RWPE1 (cell line): Measurements from ENCODE around the gene MEGF11.

ENCODE experiments used
- CTCF ChIA-PET: fragments of 350-600 bp; sonication (Branson Sonifier 250); formaldehyde crosslinking; extraction: SDS; loops from one replicate; lab custom pipeline; 2021; lab: Yijun Ruan, JAX
- POLR2A ChIA-PET: fragments of 400-600 bp; formaldehyde crosslinking; extraction: SDS; loops from one replicate; lab custom pipeline; 2020; ENCODE audit warnings: antibody characterized with exemption; ENCODE audit not compliant: low non-redundant PET; lab: Yijun Ruan, JAX
- DNase-seq: peaks from one replicate; pipeline ENCODE4 v3.0.0; 2012; ENCODE audit warnings: low spot score
- H3K27ac ChIP-seq: fragments of 450-650 bp; 2 replicates; pipeline ENCODE4 v1.5.1; 2017
- TF ChIP-seq, protein P1 (sequence below): fragments of 450-650 bp; conservative IDR thresholded peaks from 2 replicates; pipeline ENCODE4 v1.5.1; 2017; ENCODE audit warnings: low read depth, mild to moderate bottlenecking

MEGF11 gene

GRCh38 chr15:65993236-65993635 lies 260.3 kb downstream of the MEGF11 start:
- DNase-seq = no peak
- TF ChIP-seq, protein P1, sequence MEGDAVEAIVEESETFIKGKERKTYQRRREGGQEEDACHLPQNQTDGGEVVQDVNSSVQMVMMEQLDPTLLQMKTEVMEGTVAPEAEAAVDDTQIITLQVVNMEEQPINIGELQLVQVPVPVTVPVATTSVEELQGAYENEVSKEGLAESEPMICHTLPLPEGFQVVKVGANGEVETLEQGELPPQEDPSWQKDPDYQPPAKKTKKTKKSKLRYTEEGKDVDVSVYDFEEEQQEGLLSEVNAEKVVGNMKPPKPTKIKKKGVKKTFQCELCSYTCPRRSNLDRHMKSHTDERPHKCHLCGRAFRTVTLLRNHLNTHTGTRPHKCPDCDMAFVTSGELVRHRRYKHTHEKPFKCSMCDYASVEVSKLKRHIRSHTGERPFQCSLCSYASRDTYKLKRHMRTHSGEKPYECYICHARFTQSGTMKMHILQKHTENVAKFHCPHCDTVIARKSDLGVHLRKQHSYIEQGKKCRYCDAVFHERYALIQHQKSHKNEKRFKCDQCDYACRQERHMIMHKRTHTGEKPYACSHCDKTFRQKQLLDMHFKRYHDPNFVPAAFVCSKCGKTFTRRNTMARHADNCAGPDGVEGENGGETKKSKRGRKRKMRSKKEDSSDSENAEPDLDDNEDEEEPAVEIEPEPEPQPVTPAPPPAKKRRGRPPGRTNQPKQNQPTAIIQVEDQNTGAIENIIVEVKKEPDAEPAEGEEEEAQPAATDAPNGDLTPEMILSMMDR = no peak
- no peak overlapping the region for H3K27ac ChIP-seq
- POLR2A ChIA-PET = no interaction called here
- CTCF ChIA-PET = no interaction called here

DNA sequence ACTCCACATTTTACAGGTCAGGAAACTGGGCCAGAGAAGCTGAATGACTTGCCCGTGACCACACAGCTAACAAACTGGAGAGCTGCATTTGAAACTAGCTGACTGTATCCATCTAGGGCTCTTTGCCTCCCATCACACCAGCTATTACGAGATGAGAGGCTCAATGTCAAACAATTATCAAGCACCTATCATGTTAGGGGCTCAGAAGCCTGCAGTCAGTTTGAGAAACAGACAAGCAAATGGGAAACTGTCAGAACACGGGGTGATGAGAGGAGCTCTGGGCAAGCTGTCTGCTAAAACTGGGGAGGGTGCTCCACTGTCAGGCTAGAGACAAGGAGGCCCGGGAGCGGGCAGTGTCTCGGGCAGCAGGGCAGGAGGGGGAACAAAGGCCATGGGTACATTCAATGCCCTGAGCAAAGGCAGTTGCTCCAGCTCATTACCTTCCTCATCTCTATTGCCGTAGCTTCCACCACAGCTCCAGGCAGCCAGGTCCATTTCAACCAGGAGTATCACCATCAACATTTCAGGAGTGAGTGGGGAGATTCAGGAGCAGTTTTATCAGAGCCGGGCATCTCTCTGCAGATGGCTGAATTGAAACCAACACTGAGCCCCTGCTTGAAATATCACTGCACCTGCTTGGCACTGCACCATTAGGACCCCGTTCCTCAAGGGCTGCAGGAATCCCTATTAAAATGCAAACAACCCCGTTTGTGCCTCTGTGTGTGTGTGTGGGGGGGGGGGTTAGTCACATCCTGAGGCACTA lies 261.6 kb downstream of the MEGF11 start:
- DNase-seq = no peak
- ChIA-PET CTCF (no interaction called here), POLR2A (no interaction called here)
- H3K27ac ChIP-seq = no peak overlapping the region
- TF ChIP-seq, protein P1 = no peak

DNA sequence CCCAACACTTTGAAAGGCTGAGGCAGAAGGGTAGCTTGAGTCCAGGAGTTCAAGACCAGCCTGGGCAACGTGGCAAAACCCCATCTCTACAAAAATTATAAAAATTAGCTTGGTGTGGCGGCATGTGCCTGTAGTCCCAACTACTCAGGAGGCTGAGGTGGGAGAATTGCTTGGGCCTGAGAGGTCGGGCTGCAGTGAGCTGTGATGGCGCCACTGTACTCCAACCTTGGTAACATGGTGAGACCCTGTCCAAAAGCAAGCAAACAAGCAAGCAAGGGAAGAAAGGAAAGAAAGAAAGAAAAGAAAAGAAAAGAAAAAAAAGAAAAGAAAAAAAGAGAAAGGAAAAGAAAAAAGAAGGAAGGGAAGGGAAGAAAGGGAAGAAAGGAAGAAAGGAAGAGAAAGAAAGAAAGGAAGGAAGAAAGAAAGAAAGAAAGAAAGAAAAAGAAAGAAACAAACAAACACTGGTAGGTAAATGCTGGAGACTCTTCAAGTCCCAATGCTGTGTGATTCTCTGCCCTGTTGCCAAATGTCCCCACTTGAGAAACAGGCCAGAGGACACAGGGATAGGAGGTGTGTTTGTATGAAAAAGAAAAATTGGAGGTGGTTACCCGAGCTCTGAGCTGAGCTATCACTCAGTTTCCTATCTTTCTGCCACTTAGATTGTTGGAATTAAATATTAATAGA lies 263.1 kb downstream of the MEGF11 start:
- H3K27ac ChIP-seq = no peak overlapping the region
- DNase-seq = no peak
- CTCF ChIA-PET = no interaction called here
- POLR2A ChIA-PET = no interaction called here
- TF ChIP-seq, protein P1 = no peak

GRCh38 chr15:65987100-65987499 lies 266.4 kb downstream of the MEGF11 start:
- TF ChIP-seq, protein P1 = no peak
- no peak for DNase-seq
- H3K27ac ChIP-seq = no peak overlapping the region
- CTCF ChIA-PET = no interaction called here
- POLR2A ChIA-PET = no interaction called here

GRCh38 chr15:65986416-65986815 lies 267.1 kb downstream of the MEGF11 start:
- no peak overlapping the region for H3K27ac ChIP-seq
- TF ChIP-seq, protein P1 = no peak
- no peak for DNase-seq
- ChIA-PET CTCF (no interaction called here), POLR2A (no interaction called here)

- H3K27ac ChIP-seq = no peak overlapping the region
- no peak for DNase-seq
- POLR2A ChIA-PET = no interaction called here
- CTCF ChIA-PET = no interaction called here
- TF ChIP-seq, protein P1 = no peak
These were observed 268.2 kb downstream of the MEGF11 start for GRCh38 chr15:65985387-65985786.
